Gastroesophageal sphincter (tissue), 3 donors: ENCODE measurements around the gene CCL4.

Source experiments
- POLR2A ChIP-seq, 2 donors: fragments of 450-650 bp; IDR thresholded peaks; one replicate each; pipeline ENCODE4 v1.6.1; 2017; ENCODE audit warnings: antibody characterized with exemption in 2 of 2, mild to moderate bottlenecking in 2 of 2, moderate library complexity in 1 of 2
- TF ChIP-seq, protein P1 (sequence below), 4 experiments: fragments of 200-600 bp in 2 of 4; fragments of 450-650 bp in 2 of 4; sonication (generic) in 1 of 4; IDR thresholded peaks; one replicate each; pipeline ENCODE4 v1.5.1; 2017 to 2019; ENCODE audit warnings: antibody characterized with exemption in 4 of 4, mild to moderate bottlenecking in 2 of 4, moderate library complexity in 2 of 4

DNA sequence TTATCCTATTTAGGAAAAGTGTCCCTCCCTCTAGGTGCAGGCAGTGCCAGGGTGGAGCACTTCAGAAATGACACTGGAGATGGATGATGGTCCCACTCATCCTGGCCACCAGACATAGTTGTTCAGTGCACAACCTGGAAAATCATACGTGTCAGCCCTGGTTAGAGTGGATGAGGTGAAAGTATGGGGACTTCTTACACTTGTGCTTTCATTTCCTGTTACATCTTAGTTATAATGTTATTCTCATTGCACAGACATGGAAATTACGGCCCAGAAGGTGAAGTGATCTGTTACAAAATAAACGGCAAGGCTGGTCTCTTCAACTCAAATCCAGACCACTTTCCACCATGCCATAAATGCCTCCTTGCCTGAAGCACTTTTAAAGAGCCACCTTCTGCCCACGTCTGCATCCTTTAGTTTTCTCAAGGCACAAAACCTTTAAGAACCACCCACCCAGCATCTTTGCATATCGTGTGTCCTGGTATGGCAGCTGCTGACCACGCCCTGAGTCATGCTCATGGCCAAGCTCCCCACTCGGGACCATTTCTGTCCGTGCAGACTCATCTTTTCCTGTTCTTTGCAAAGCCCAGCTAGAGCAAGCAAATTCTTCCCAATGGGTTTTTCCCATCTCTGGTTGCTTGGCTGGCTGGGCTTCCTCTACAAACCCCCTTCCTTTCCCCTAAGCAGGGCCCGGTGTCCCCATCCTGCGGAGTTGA lies 50.4 kb downstream of the CCL4 start:
- TF ChIP-seq, protein P1, sequence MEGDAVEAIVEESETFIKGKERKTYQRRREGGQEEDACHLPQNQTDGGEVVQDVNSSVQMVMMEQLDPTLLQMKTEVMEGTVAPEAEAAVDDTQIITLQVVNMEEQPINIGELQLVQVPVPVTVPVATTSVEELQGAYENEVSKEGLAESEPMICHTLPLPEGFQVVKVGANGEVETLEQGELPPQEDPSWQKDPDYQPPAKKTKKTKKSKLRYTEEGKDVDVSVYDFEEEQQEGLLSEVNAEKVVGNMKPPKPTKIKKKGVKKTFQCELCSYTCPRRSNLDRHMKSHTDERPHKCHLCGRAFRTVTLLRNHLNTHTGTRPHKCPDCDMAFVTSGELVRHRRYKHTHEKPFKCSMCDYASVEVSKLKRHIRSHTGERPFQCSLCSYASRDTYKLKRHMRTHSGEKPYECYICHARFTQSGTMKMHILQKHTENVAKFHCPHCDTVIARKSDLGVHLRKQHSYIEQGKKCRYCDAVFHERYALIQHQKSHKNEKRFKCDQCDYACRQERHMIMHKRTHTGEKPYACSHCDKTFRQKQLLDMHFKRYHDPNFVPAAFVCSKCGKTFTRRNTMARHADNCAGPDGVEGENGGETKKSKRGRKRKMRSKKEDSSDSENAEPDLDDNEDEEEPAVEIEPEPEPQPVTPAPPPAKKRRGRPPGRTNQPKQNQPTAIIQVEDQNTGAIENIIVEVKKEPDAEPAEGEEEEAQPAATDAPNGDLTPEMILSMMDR (IDR thresholded peaks at IDR 0.05): no peak
- no peak for TF ChIP-seq POLR2A (IDR thresholded peaks at IDR 0.05)
